ENCODE data around the gene CDC42EP4.

- TF ChIP-seq CTCF (IDR thresholded peaks at IDR 0.05; ENCODE audit: low read depth, low read length, missing input control) (peak; percentile 95), ATF3 (IDR thresholded peaks at IDR 0.05) (no peak), MAX (IDR thresholded peaks at IDR 0.05) (no peak), SP1 (IDR thresholded peaks at IDR 0.05) (no peak), YY1 (IDR thresholded peaks at IDR 0.05) (no peak), RXRA (IDR thresholded peaks at IDR 0.05) (no peak), HNF4A (conservative IDR thresholded peaks at IDR 0.05) (no peak), TAF1 (conservative IDR thresholded peaks at IDR 0.05) (no peak), EGR1 (IDR thresholded peaks at IDR 0.05; ENCODE audit: low read depth in 2 of 2) (no peak)
Observed at GRCh38 chr17:73255671-73256181, 56.1 kb downstream of the CDC42EP4 start.
